Putamen (tissue), 1 donor: ENCODE data around the gene SLC25A13.

Experiments used
- DNase-seq: peaks from one replicate; pipeline ENCODE4 v3.0.0-alpha.2; 2016; ENCODE audit warnings: low spot score

Gene SLC25A13

GRCh38 chr7:96090756-96091155 lies 231.1 kb downstream of the SLC25A13 start:
- DNase-seq = no peak

- DNase-seq = no peak
Measured at GRCh38 chr7:96089511-96089910, 232.4 kb downstream of the SLC25A13 start.

- no peak for DNase-seq
Measured at GRCh38 chr7:96088579-96088978, 233.3 kb downstream of the SLC25A13 start.

GRCh38 chr7:96085953-96086352 lies 235.9 kb downstream of the SLC25A13 start:
- DNase-seq = no peak

GRCh38 chr7:96084881-96085553 lies 236.9 kb downstream of the SLC25A13 start:
- no peak for DNase-seq

GRCh38 chr7:96080027-96080426 lies 241.9 kb downstream of the SLC25A13 start:
- no peak for DNase-seq

GRCh38 chr7:96076350-96076707 lies 245.6 kb downstream of the SLC25A13 start:
- no peak for DNase-seq

GRCh38 chr7:96075510-96076349 lies 246.2 kb downstream of the SLC25A13 start:
- peak; percentile 64 for DNase-seq

GRCh38 chr7:96074871-96075270 lies 247.0 kb downstream of the SLC25A13 start:
- DNase-seq = no peak
